ENCODE results near the gene AP3B1.

- TF ChIP-seq, protein P1, sequence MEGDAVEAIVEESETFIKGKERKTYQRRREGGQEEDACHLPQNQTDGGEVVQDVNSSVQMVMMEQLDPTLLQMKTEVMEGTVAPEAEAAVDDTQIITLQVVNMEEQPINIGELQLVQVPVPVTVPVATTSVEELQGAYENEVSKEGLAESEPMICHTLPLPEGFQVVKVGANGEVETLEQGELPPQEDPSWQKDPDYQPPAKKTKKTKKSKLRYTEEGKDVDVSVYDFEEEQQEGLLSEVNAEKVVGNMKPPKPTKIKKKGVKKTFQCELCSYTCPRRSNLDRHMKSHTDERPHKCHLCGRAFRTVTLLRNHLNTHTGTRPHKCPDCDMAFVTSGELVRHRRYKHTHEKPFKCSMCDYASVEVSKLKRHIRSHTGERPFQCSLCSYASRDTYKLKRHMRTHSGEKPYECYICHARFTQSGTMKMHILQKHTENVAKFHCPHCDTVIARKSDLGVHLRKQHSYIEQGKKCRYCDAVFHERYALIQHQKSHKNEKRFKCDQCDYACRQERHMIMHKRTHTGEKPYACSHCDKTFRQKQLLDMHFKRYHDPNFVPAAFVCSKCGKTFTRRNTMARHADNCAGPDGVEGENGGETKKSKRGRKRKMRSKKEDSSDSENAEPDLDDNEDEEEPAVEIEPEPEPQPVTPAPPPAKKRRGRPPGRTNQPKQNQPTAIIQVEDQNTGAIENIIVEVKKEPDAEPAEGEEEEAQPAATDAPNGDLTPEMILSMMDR (IDR thresholded peaks at IDR 0.05) = no peak
- TF ChIP-seq EZH2 (IDR thresholded peaks at IDR 0.05; ENCODE audit: borderline replicate concordance, insufficient read depth, low read depth, low read length, poor library complexity, severe bottlenecking) = no peak
These were observed 111.7 kb downstream of the AP3B1 start for GRCh38 chr5:78182838-78183237.
